SK-N-SH (cell line): ENCODE data around the gene STK32C. TPM values are rescaled to one million over a fixed set of nuclear protein-coding genes. Genes with fewer than 3 reads are reported as not detected.

ENCODE experiments used
- CTCF ChIA-PET: fragments of 300-600, 350-600 bp; formaldehyde crosslinking; extraction: SDS; loops from one replicate; lab custom pipeline; 2021; lab: Yijun Ruan, JAX
- POLR2A ChIA-PET: fragments of 350-600 bp; sonication (Branson Sonifier 250); formaldehyde crosslinking; extraction: SDS; loops from one replicate; lab custom pipeline; 2020; ENCODE audit warnings: antibody characterized with exemption, inconsistent platforms; lab: Yijun Ruan, JAX
- DNase-seq: peaks from one replicate; pipeline ENCODE4 v3.0.0; 2012
- H2AFZ ChIP-seq: fragments of 200-600 bp; sonication (generic); 2 replicates; pipeline ENCODE4 v1.8.1; 2016; ENCODE audit warnings: antibody characterized with exemption, mild to moderate bottlenecking, low read depth
- H3F3A ChIP-seq: fragments of 200-600 bp; sonication (generic); replicated peaks from 2 replicates; pipeline ENCODE3; 2016; ENCODE audit warnings: antibody characterized with exemption, mild to moderate bottlenecking; ENCODE audit not compliant: insufficient read depth
- H3K27ac ChIP-seq, 2 experiments: fragments of 200-500 bp in 1 of 2; fragments of 200-600 bp in 1 of 2; sonication (Bioruptor generic) in 1 of 2; sonication (generic), shearing (Covaris generic) in 1 of 2; 2 replicates each; pipeline versions ENCODE4 v1.5.1 to v1.6.1; 2014 to 2016; ENCODE audit warnings: low read depth in 2 of 2, inconsistent platforms in 1 of 2, low read length in 1 of 2, mild to moderate bottlenecking in 1 of 2, mixed read lengths in 1 of 2
- H3K27me3 ChIP-seq: fragments of 200-600 bp; sonication (generic), shearing (Covaris generic); 2 replicates; pipeline ENCODE4 v1.6.1; 2016; ENCODE audit warnings: mixed run types; ENCODE audit not compliant: insufficient read depth
- H3K36me3 ChIP-seq, 2 experiments: fragments of 200-500 bp in 1 of 2; fragments of 200-600 bp in 1 of 2; sonication (Bioruptor generic) in 1 of 2; sonication (generic) in 1 of 2; replicated peaks in 1 of 2; 2 replicates each; pipeline versions ENCODE3 to v1.5.1; 2014 to 2016; ENCODE audit warnings: low read length in 1 of 2, mild to moderate bottlenecking in 1 of 2; ENCODE audit not compliant: insufficient read depth in 2 of 2, control insufficient read depth in 1 of 2
- H3K4me1 ChIP-seq, 2 experiments: fragments of 200-500 bp in 1 of 2; fragments of 200-600 bp in 1 of 2; sonication (Bioruptor generic) in 1 of 2; sonication (generic), shearing (Covaris generic) in 1 of 2; 2 replicates each; pipeline versions ENCODE4 v1.5.1 to v1.6.1; 2014 to 2016; ENCODE audit warnings: low read depth in 1 of 2, low read length in 1 of 2, mixed run types in 1 of 2; ENCODE audit not compliant: insufficient read depth in 2 of 2, control insufficient read depth in 1 of 2
- H3K4me2 ChIP-seq: fragments of 200-600 bp; sonication (generic), shearing (Covaris generic); 2 replicates; pipeline ENCODE4 v1.6.1; 2017; ENCODE audit warnings: mixed run types
- H3K4me3 ChIP-seq, 2 experiments: fragments of 200-500 bp in 1 of 2; fragments of 200-600 bp in 1 of 2; sonication (Bioruptor generic) in 1 of 2; sonication (generic), shearing (Covaris generic) in 1 of 2; 2 replicates each; pipeline versions ENCODE4 v1.5.1 to v1.8.1; 2014 to 2016; ENCODE audit warnings: low read depth in 2 of 2, inconsistent platforms in 1 of 2, low read length in 1 of 2, mild to moderate bottlenecking in 1 of 2, mixed read lengths in 1 of 2, moderate library complexity in 1 of 2
- H3K79me2 ChIP-seq: fragments of 200-600 bp; sonication (generic); 2 replicates; pipeline ENCODE4 v1.8.1; 2017; ENCODE audit warnings: mild to moderate bottlenecking; ENCODE audit not compliant: insufficient read depth
- H3K9ac ChIP-seq: fragments of 200-600 bp; sonication (generic); 2 replicates; pipeline ENCODE4 v1.6.1; 2017; ENCODE audit warnings: mixed run types
- H3K9me2 ChIP-seq: fragments of 200-600 bp; sonication (generic); 2 replicates; pipeline ENCODE4 v1.6.1; 2017; ENCODE audit warnings: mixed run types
- H3K9me3 ChIP-seq: fragments of 200-600 bp; sonication (generic); 2 replicates; pipeline ENCODE4 v1.6.1; 2017; ENCODE audit warnings: mixed run types, mild to moderate bottlenecking, moderate library complexity
- H4K20me1 ChIP-seq: fragments of 200-600 bp; sonication (generic); 2 replicates; pipeline ENCODE4 v1.6.1; 2017; ENCODE audit warnings: mild to moderate bottlenecking, mixed run types; ENCODE audit not compliant: insufficient read depth
- ELF1 ChIP-seq: IDR thresholded peaks from 2 replicates; pipeline ENCODE4 v1.4.0; 2012
- FOSL2 ChIP-seq: IDR thresholded peaks from 2 replicates; pipeline ENCODE4 v1.4.0; 2012; ENCODE audit warnings: low read depth, mild to moderate bottlenecking, moderate library complexity, borderline replicate concordance
- FOXJ3 ChIP-seq: sonication (generic); formaldehyde crosslinking; IDR thresholded peaks from 2 replicates; pipeline ENCODE4 v1.5.1; 2020; ENCODE audit warnings: mild to moderate bottlenecking, missing genetic modification reagents
- FOXM1 ChIP-seq: IDR thresholded peaks from 2 replicates; pipeline ENCODE4 v1.4.0; 2012; ENCODE audit warnings: low read depth, mild to moderate bottlenecking
- GABPA ChIP-seq: IDR thresholded peaks from 2 replicates; pipeline ENCODE4 v1.4.0; 2012; ENCODE audit warnings: low read depth, mild to moderate bottlenecking
- GATA2 ChIP-seq: sonication (generic); formaldehyde crosslinking; IDR thresholded peaks from 2 replicates; pipeline ENCODE4 v1.5.0; 2020; ENCODE audit warnings: mild to moderate bottlenecking, missing genetic modification reagents
- MXI1 ChIP-seq: IDR thresholded peaks from 2 replicates; pipeline ENCODE4 v1.6.1; 2012; ENCODE audit warnings: mild to moderate bottlenecking, low read depth, low read length, improper control_type of control experiment
- POLR2AphosphoS5 ChIP-seq: IDR thresholded peaks from 2 replicates; pipeline ENCODE4 v1.6.1; 2012; ENCODE audit warnings: low read depth, low read length
- RAD21 ChIP-seq: IDR thresholded peaks from 2 replicates; pipeline ENCODE4 v1.6.1; 2012; ENCODE audit warnings: mild to moderate bottlenecking, low read length
- RCOR1 ChIP-seq: fragments of 150-350 bp; IDR thresholded peaks from 2 replicates; pipeline ENCODE4 v1.6.1; 2017; ENCODE audit warnings: antibody characterized with exemption, low read length
- RXRA ChIP-seq: IDR thresholded peaks from 2 replicates; pipeline ENCODE4 v1.4.0; 2012; ENCODE audit warnings: low read depth, mild to moderate bottlenecking, borderline replicate concordance
- SIN3A ChIP-seq: IDR thresholded peaks from 2 replicates; pipeline ENCODE4 v1.6.1; 2012; ENCODE audit warnings: low read depth, mild to moderate bottlenecking, low read length, moderate library complexity, borderline replicate concordance
- USF1 ChIP-seq: IDR thresholded peaks from 2 replicates; pipeline ENCODE4 v1.4.0; 2012; ENCODE audit warnings: low read depth, borderline replicate concordance
- WGBS: methylation state at CpG from one replicate; pipeline ENCODE4 v1.1.6; 2017; ENCODE audit warnings: low lambda C conversion rate; 5-methylcytosine and 5-hydroxymethylcytosine counted together
- polyA plus RNA-seq, 3 experiments: library from polyadenylated mRNA; depleted of rRNA; stranded (reverse); fragments of >200 nt; gene quantifications; 2 replicates each; pipeline ENCODE4 v1.2.3, GENCODE V29; 2012
- TF ChIP-seq, protein P1 (sequence below): IDR thresholded peaks from 2 replicates; pipeline ENCODE4 v1.6.1; 2012; ENCODE audit warnings: mild to moderate bottlenecking, low read depth, low read length, moderate library complexity
- TF ChIP-seq, protein P2 (sequence below): fragments of 150-350 bp; IDR thresholded peaks from 2 replicates; pipeline ENCODE4 v1.6.1; 2016; ENCODE audit warnings: mild to moderate bottlenecking, low read depth, low read length
- TF ChIP-seq, protein P3 (sequence below): fragments of 150-350 bp; IDR thresholded peaks from 2 replicates; pipeline ENCODE4 v1.6.1; 2017; ENCODE audit warnings: antibody characterized with exemption, low read length, low read depth, borderline replicate concordance

Gene STK32C
- polyA plus RNA-seq, 1 of the 3 experiments (the other 2 are of a cell fraction) = 27.8 TPM

DNA sequence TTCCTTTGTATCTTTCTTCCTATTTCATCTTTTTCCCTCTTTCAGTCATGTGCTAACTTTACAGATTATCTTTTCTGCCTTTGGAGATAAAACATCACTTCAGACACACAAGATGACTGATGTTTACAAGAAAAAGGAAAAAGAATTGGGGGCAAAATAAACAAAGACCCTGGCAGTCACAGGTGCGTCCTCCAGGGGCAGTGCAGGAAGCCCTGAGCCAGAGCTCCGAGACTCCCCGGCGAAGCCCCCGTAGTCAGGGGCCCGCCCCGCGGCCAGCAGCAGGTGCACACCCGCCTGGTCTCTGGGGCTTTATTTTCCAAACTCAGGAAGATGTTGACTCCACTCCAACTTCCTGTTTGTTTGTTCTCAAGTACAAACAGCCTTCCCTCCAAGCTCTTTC is 10.2 kb downstream of the STK32C start:
- Histone ChIP-seq H3K9ac (no peak overlapping the region), H3K9me3 (no peaks in the 10 kb centered on the region), H2AFZ (no peak overlapping the region), H3K9me2 (no peaks in the 10 kb centered on the region), H3K4me3 (no peak overlapping the region), H3K4me2 (no peak overlapping the region), H3K27ac (peak overlapping the region in 1 of 2 experiments; percentile 83; a peak in 1 of 4 replicates), H3K36me3 (no peaks in the 10 kb centered on the region), H3K79me2 (no peaks in the 10 kb centered on the region), H3K27me3 (no peaks in the 10 kb centered on the region), H3F3A (no peaks in the 10 kb centered on the region), H4K20me1 (no peaks in the 10 kb centered on the region), H3K4me1 (peaks cover 0 to 67% of the 10 kb centered on the region in 2 experiments; a peak in 2 of 4 replicates)
- WGBS = 85% methylated on average over 9 of the region's 9 CpGs
- ChIA-PET CTCF (interaction anchor here (0.7 to 1.9 kb wide), 5 partner anchors 10 to 346 kb away, joined by 3 to 5 read pairs (median 3); no protein-coding TSS in a partner anchor), POLR2A (no interaction called here)
- TF ChIP-seq POLR2AphosphoS5 (no peak), FOXJ3 (CRISPR knock-in tag) (no peak), FOSL2 (no peak), SIN3A (no peak), ELF1 (no peak), RCOR1 (no peak), RAD21 (no peak), FOXM1 (no peak), RXRA (no peak), USF1 (no peak), MXI1 (no peak), GATA2 (CRISPR knock-in tag) (no peak), GABPA (no peak)
- TF ChIP-seq, protein P1, sequence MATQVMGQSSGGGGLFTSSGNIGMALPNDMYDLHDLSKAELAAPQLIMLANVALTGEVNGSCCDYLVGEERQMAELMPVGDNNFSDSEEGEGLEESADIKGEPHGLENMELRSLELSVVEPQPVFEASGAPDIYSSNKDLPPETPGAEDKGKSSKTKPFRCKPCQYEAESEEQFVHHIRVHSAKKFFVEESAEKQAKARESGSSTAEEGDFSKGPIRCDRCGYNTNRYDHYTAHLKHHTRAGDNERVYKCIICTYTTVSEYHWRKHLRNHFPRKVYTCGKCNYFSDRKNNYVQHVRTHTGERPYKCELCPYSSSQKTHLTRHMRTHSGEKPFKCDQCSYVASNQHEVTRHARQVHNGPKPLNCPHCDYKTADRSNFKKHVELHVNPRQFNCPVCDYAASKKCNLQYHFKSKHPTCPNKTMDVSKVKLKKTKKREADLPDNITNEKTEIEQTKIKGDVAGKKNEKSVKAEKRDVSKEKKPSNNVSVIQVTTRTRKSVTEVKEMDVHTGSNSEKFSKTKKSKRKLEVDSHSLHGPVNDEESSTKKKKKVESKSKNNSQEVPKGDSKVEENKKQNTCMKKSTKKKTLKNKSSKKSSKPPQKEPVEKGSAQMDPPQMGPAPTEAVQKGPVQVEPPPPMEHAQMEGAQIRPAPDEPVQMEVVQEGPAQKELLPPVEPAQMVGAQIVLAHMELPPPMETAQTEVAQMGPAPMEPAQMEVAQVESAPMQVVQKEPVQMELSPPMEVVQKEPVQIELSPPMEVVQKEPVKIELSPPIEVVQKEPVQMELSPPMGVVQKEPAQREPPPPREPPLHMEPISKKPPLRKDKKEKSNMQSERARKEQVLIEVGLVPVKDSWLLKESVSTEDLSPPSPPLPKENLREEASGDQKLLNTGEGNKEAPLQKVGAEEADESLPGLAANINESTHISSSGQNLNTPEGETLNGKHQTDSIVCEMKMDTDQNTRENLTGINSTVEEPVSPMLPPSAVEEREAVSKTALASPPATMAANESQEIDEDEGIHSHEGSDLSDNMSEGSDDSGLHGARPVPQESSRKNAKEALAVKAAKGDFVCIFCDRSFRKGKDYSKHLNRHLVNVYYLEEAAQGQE = no peak
- TF ChIP-seq, protein P2, sequence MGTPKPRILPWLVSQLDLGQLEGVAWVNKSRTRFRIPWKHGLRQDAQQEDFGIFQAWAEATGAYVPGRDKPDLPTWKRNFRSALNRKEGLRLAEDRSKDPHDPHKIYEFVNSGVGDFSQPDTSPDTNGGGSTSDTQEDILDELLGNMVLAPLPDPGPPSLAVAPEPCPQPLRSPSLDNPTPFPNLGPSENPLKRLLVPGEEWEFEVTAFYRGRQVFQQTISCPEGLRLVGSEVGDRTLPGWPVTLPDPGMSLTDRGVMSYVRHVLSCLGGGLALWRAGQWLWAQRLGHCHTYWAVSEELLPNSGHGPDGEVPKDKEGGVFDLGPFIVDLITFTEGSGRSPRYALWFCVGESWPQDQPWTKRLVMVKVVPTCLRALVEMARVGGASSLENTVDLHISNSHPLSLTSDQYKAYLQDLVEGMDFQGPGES = no peak
- TF ChIP-seq, protein P3, sequence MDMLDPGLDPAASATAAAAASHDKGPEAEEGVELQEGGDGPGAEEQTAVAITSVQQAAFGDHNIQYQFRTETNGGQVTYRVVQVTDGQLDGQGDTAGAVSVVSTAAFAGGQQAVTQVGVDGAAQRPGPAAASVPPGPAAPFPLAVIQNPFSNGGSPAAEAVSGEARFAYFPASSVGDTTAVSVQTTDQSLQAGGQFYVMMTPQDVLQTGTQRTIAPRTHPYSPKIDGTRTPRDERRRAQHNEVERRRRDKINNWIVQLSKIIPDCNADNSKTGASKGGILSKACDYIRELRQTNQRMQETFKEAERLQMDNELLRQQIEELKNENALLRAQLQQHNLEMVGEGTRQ = no peak
- DNase-seq = no peak
